ENCODE measurements around the gene TLK1.
A peak's percentile ranks its signal among the peaks of the same experiment; 100 is the strongest.

The TLK1 gene

GRCh38 chr2:170986566-170987258, 174.0 kb downstream of the TLK1 start:
- no peak for DNase-seq

- no peak for DNase-seq
These were observed 175.3 kb downstream of the TLK1 start for GRCh38 chr2:170985407-170985806.

GRCh38 chr2:170984079-170984478, 176.6 kb downstream of the TLK1 start:
- DNase-seq = no peak

GRCh38 chr2:170975943-170976270, 184.8 kb downstream of the TLK1 start:
- DNase-seq = no peak

GRCh38 chr2:170975127-170975942, 185.4 kb downstream of the TLK1 start:
- DNase-seq = no peak

- DNase-seq = no peak
These were observed 186.2 kb downstream of the TLK1 start for GRCh38 chr2:170974304-170974993.

GRCh38 chr2:170973492-170974303, 187.0 kb downstream of the TLK1 start:
- peak; percentile 86 for DNase-seq

- no peak for DNase-seq
These were observed 187.5 kb downstream of the TLK1 start for GRCh38 chr2:170973225-170973491.

GRCh38 chr2:170972296-170973224, 188.1 kb downstream of the TLK1 start:
- DNase-seq = no peak

GRCh38 chr2:170971071-170971470, 189.6 kb downstream of the TLK1 start:
- no peak for DNase-seq

GRCh38 chr2:170969872-170970496, 190.7 kb downstream of the TLK1 start:
- DNase-seq = no peak

- no peak for DNase-seq
These were observed 191.7 kb downstream of the TLK1 start for GRCh38 chr2:170969030-170969429.

- no peak for DNase-seq
These were observed 192.3 kb downstream of the TLK1 start for GRCh38 chr2:170968205-170969003.

- DNase-seq = no peak
These were observed 193.1 kb downstream of the TLK1 start for GRCh38 chr2:170967553-170967952.

- DNase-seq = no peak
These were observed 193.9 kb downstream of the TLK1 start for GRCh38 chr2:170966648-170967396.

GRCh38 chr2:170965446-170966225, 195.1 kb downstream of the TLK1 start:
- no peak for DNase-seq

GRCh38 chr2:170963386-170963785, 197.3 kb downstream of the TLK1 start:
- DNase-seq = no peak

- no peak for DNase-seq
These were observed 206.8 kb downstream of the TLK1 start for GRCh38 chr2:170953941-170954340.

- no peak for DNase-seq
These were observed 210.4 kb downstream of the TLK1 start for GRCh38 chr2:170950221-170950761.
